HepG2 (cell line): ENCODE results near the gene ADGRB2. TPM values are rescaled to one million over a fixed set of nuclear protein-coding genes. Genes with fewer than 3 reads are reported as not detected.

Source experiments
- ATAC-seq: fragments of 200-7000 bp; cut with Tn5 transposase; 3 replicates; pipeline ENCODE4 v1.9.1; 2020; ENCODE audit warnings: mild to moderate bottlenecking, moderate library complexity
- BruUV-seq: library from RNA; stranded (reverse); fragments of 400-500 nt; replicated peaks from 2 replicates; lab custom pipeline; 2021; lab: Mats Ljungman, UMichigan
- CTCF ChIA-PET: fragments of 300-600 bp; formaldehyde crosslinking; extraction: SDS; loops from one replicate; lab custom pipeline; 2021; ENCODE audit warnings: low total read pairs, inconsistent platforms, low intra/inter-chr PET ratio; lab: Yijun Ruan, JAX
- POLR2A ChIA-PET: fragments of 350-600 bp; sonication (Branson Sonifier 250); formaldehyde crosslinking; loops from one replicate; lab custom pipeline; 2020; ENCODE audit warnings: antibody characterized with exemption, inconsistent platforms; lab: Yijun Ruan, JAX
- DNase-seq: peaks from one replicate; pipeline ENCODE4 v3.0.0-alpha.2; 2015; ENCODE audit warnings: low spot score
- FAIRE-seq: peaks from 3 replicates; lab custom pipeline; 2011; peaks lifted over from hg19 to GRCh38; lab: Jason Lieb, UNC
- H2AFZ ChIP-seq: one replicate; pipeline ENCODE4 v1.6.1; 2011; ENCODE audit warnings: low read length, inconsistent platforms
- H3K27ac ChIP-seq: fragments of 300-600 bp; 3 replicates; pipeline ENCODE4 v1.8.0; 2011; ENCODE audit warnings: mixed run types, mild to moderate bottlenecking, mixed read lengths, low read length, inconsistent platforms; ENCODE audit not compliant: insufficient read depth; ENCODE audit errors: extremely low read length
- H3K27me3 ChIP-seq, 2 experiments: fragments of 200-600 bp in 1 of 2; 2 replicates in 1 of 2; 3 replicates in 1 of 2; pipeline versions ENCODE4 v1.6.0 to v1.8.0; 2011; ENCODE audit warnings: low read length in 2 of 2, mild to moderate bottlenecking in 2 of 2, moderate library complexity in 2 of 2, inconsistent platforms in 1 of 2; ENCODE audit not compliant: insufficient read depth in 2 of 2, control insufficient read depth in 1 of 2
- H3K36me3 ChIP-seq, 2 experiments: fragments of 200-600 bp in 1 of 2; replicated peaks in 1 of 2; 2 replicates in 1 of 2; 3 replicates in 1 of 2; pipeline versions ENCODE4 v1.5.1 to v1.8.0; 2011; ENCODE audit warnings: low read length in 2 of 2, inconsistent platforms in 1 of 2; ENCODE audit not compliant: insufficient read depth in 2 of 2, control insufficient read depth in 1 of 2
- H3K4me1 ChIP-seq: 2 replicates; pipeline ENCODE4 v1.5.1; 2012; ENCODE audit warnings: low read length, inconsistent platforms; ENCODE audit not compliant: insufficient read depth
- H3K4me2 ChIP-seq: 2 replicates; pipeline ENCODE4 v1.6.0; 2011; ENCODE audit warnings: low read depth, low read length, inconsistent platforms
- H3K4me3 ChIP-seq, 3 experiments: fragments of 200-600 bp in 1 of 3; sonication (generic), shearing (Covaris generic) in 1 of 3; replicated peaks in 1 of 3; 2 replicates each; pipeline ENCODE4 v1.5.1; 2011 to 2016; ENCODE audit warnings: low read length in 3 of 3, inconsistent platforms in 2 of 3, low read depth in 2 of 3, mild to moderate bottlenecking in 2 of 3, control low read depth in 1 of 3, mixed read lengths in 1 of 3; ENCODE audit not compliant: insufficient read depth in 1 of 3
- H3K79me2 ChIP-seq: one replicate; pipeline ENCODE4 v1.6.1; 2011; ENCODE audit warnings: low read length, inconsistent platforms; ENCODE audit not compliant: insufficient read depth
- H3K9ac ChIP-seq: 2 replicates; pipeline ENCODE4 v1.6.0; 2011; ENCODE audit warnings: mild to moderate bottlenecking, low read depth, low read length, inconsistent platforms; ENCODE audit not compliant: insufficient read depth
- H3K9me3 ChIP-seq: 2 replicates; pipeline ENCODE4 v1.5.1; 2012; ENCODE audit warnings: mild to moderate bottlenecking, low read length
- H4K20me1 ChIP-seq: 2 replicates; pipeline ENCODE4 v1.6.0; 2011; ENCODE audit warnings: inconsistent platforms, mild to moderate bottlenecking, low read length, moderate library complexity; ENCODE audit not compliant: insufficient read depth
- E2F5 ChIP-seq: sonication (generic); formaldehyde crosslinking; conservative IDR thresholded peaks from 2 replicates; pipeline ENCODE4 v1.4.0; 2020; ENCODE audit warnings: missing genetic modification reagents
- GZF1 ChIP-seq: sonication (generic); formaldehyde crosslinking; IDR thresholded peaks from 2 replicates; pipeline ENCODE4 v1.5.1; 2020; ENCODE audit warnings: mild to moderate bottlenecking, missing genetic modification reagents
- MAX ChIP-seq: IDR thresholded peaks from 2 replicates; pipeline ENCODE4 v1.6.1; 2012; ENCODE audit warnings: inconsistent platforms
- MTA1 ChIP-seq: sonication (generic); formaldehyde crosslinking; IDR thresholded peaks from 2 replicates; pipeline ENCODE4 v1.4.0; 2020; ENCODE audit warnings: missing genetic modification reagents, mild to moderate bottlenecking, borderline replicate concordance
- NCOA5 ChIP-seq: sonication (generic); formaldehyde crosslinking; IDR thresholded peaks from 2 replicates; pipeline ENCODE4 v1.4.0; 2020; ENCODE audit warnings: missing genetic modification reagents
- PBX3 ChIP-seq: sonication (generic); formaldehyde crosslinking; IDR thresholded peaks from 2 replicates; pipeline ENCODE4 v1.8.1; 2023; ENCODE audit warnings: missing genetic modification reagents, inconsistent platforms, borderline replicate concordance
- ZFP41 ChIP-seq: sonication (generic); formaldehyde crosslinking; IDR thresholded peaks from 2 replicates; pipeline ENCODE4 v1.4.0; 2020; ENCODE audit warnings: mild to moderate bottlenecking, missing genetic modification reagents, borderline replicate concordance
- ZNF589 ChIP-seq: sonication (generic); formaldehyde crosslinking; conservative IDR thresholded peaks from 2 replicates; pipeline ENCODE4 v1.8.0; 2022; ENCODE audit warnings: mild to moderate bottlenecking, moderate library complexity, missing genetic modification reagents
- WGBS: methylation state at CpG from one replicate; pipeline ENCODE4 v1.1.6; 2017; ENCODE audit warnings: low lambda C conversion rate; 5-methylcytosine and 5-hydroxymethylcytosine counted together
- in situ Hi-C: cut with HindIII; loops from 2 replicates; pipeline ENCODE4 v1.10.0; 2017; ENCODE audit warnings: low pct_unique_long_range_greater_than_20kb; ENCODE audit not compliant: extremely low pct_ligation_motif_present
- intact Hi-C: fragments of 100-400 bp; cut with micrococcal nuclease; formaldehyde crosslinking; loops from one replicate; pipeline ENCODE4 v1.10.0; 2022; ENCODE audit not compliant: unreplicated experiment
- polyA plus RNA-seq, 8 experiments: library from polyadenylated mRNA; depleted of rRNA in 3 of 8; stranded (reverse) in 7 of 8; unstranded in 1 of 8; fragments of >200 nt; fragmentation: Illumina TruSeq in 4 of 8; extraction: Trizol in 4 of 8; gene quantifications; 2 replicates each; pipeline versions ENCODE4 v1.2.1 to v1.2.3, GENCODE V29; 2011 to 2016; ENCODE audit warnings: low read depth in 4 of 8, missing spikeins in 1 of 8, mixed read lengths in 1 of 8; ENCODE audit not compliant: insufficient read depth in 1 of 8
- total RNA-seq, 5 experiments: library from RNA; depleted of rRNA; stranded (reverse); fragments of >200 nt; fragmentation: Illumina TruSeq; extraction: Trizol; gene quantifications; 2 replicates each; pipeline ENCODE4 v1.2.3, GENCODE V29; 2016; ENCODE audit warnings: low read depth in 1 of 5
- TF ChIP-seq, protein P1 (sequence below): sonication (generic); formaldehyde crosslinking; IDR thresholded peaks from 2 replicates; pipeline ENCODE4 v1.9.0; 2022; ENCODE audit warnings: missing genetic modification reagents, mild to moderate bottlenecking, borderline replicate concordance
- TF ChIP-seq, protein P2 (sequence below), 2 experiments: fragments of 450-650 bp in 1 of 2; sonication (generic) in 1 of 2; formaldehyde crosslinking in 1 of 2; IDR thresholded peaks; 2 replicates each; pipeline versions ENCODE4 v1.6.1 to v1.8.0; 2016 to 2022; ENCODE audit warnings: antibody characterized with exemption in 1 of 2, mild to moderate bottlenecking in 1 of 2, missing genetic modification reagents in 1 of 2

The ADGRB2 gene
- total and polyA plus RNA-seq, 2 of the 13 experiments (the other 11 are each of a cell fraction or from before 2014, with no cell fraction given): 0.03 to 0.09 TPM

DNA sequence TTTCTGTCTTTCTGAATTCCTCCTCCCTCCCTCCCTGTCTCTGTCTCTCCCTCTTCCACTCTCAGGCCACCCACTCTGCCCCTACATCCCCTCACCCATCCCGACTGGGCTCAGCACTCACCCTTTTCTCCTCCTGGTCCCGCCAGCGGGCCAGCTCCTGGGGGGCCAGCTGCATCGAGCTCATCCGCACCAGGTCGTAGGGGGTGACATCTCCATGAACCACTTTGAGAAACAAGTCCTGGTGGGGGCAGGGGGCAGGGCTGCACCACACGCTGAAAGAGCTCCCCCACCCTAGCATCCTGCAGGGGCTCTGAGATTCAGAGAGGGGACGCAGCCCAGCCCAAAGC is 33.9 kb upstream of the ADGRB2 start (continued):
- TF ChIP-seq E2F5 (CRISPR knock-in tag): no peak
- no peak for TF ChIP-seq MTA1
- TF ChIP-seq MAX: no peak

- H3K27ac ChIP-seq: no peak overlapping the region
- no peaks in the 10 kb centered on the region for H4K20me1 ChIP-seq
- ATAC-seq (no peak), FAIRE-seq (no peak), DNase-seq (no peak)
- BruUV-seq: no TSS peak
- H3K4me1 ChIP-seq: no peaks in the 10 kb centered on the region
- no peaks in the 10 kb centered on the region for H3K79me2 ChIP-seq
- CTCF ChIA-PET: no interaction called here
- H3K9me3 ChIP-seq: no peaks in the 10 kb centered on the region
- POLR2A ChIA-PET: no interaction called here
- WGBS: 32% methylated on average over 5 of the region's 5 CpGs
- H3K27me3 ChIP-seq: peaks cover 4 to 44% of the 10 kb centered on the region in 2 experiments; a peak in 4 of 5 replicates
- H3K4me3 ChIP-seq: no peak overlapping the region
- no peak overlapping the region for H3K4me2 ChIP-seq
- no peak overlapping the region for H3K9ac ChIP-seq
- intact Hi-C loops (no loop called here), in situ Hi-C loops (no loop called here)
- no peak overlapping the region for H2AFZ ChIP-seq
- H3K36me3 ChIP-seq: no peaks in the 10 kb centered on the region
- TF ChIP-seq ZFP41 (no peak), GZF1 (CRISPR knock-in tag) (no peak), ZNF589 (CRISPR knock-in tag) (no peak), NCOA5 (no peak), PBX3 (CRISPR knock-in tag) (no peak)
- TF ChIP-seq, protein P1, sequence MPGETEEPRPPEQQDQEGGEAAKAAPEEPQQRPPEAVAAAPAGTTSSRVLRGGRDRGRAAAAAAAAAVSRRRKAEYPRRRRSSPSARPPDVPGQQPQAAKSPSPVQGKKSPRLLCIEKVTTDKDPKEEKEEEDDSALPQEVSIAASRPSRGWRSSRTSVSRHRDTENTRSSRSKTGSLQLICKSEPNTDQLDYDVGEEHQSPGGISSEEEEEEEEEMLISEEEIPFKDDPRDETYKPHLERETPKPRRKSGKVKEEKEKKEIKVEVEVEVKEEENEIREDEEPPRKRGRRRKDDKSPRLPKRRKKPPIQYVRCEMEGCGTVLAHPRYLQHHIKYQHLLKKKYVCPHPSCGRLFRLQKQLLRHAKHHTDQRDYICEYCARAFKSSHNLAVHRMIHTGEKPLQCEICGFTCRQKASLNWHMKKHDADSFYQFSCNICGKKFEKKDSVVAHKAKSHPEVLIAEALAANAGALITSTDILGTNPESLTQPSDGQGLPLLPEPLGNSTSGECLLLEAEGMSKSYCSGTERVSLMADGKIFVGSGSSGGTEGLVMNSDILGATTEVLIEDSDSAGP (CRISPR knock-in tag): no peak
- TF ChIP-seq, protein P2, sequence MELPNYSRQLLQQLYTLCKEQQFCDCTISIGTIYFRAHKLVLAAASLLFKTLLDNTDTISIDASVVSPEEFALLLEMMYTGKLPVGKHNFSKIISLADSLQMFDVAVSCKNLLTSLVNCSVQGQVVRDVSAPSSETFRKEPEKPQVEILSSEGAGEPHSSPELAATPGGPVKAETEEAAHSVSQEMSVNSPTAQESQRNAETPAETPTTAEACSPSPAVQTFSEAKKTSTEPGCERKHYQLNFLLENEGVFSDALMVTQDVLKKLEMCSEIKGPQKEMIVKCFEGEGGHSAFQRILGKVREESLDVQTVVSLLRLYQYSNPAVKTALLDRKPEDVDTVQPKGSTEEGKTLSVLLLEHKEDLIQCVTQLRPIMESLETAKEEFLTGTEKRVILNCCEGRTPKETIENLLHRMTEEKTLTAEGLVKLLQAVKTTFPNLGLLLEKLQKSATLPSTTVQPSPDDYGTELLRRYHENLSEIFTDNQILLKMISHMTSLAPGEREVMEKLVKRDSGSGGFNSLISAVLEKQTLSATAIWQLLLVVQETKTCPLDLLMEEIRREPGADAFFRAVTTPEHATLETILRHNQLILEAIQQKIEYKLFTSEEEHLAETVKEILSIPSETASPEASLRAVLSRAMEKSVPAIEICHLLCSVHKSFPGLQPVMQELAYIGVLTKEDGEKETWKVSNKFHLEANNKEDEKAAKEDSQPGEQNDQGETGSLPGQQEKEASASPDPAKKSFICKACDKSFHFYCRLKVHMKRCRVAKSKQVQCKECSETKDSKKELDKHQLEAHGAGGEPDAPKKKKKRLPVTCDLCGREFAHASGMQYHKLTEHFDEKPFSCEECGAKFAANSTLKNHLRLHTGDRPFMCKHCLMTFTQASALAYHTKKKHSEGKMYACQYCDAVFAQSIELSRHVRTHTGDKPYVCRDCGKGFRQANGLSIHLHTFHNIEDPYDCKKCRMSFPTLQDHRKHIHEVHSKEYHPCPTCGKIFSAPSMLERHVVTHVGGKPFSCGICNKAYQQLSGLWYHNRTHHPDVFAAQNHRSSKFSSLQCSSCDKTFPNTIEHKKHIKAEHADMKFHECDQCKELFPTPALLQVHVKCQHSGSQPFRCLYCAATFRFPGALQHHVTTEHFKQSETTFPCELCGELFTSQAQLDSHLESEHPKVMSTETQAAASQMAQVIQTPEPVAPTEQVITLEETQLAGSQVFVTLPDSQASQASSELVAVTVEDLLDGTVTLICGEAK (IDR thresholded peaks at IDR 0.05): no peak
- TF ChIP-seq, protein P2 (CRISPR knock-in tag; IDR thresholded peaks at IDR 0.05): no peak
Observed at GRCh38 chr1:31797216-31797615, 33.1 kb upstream of the ADGRB2 start.
